Body of pancreas (tissue), 4 donors: ENCODE data around the gene CHD6. TPM values are rescaled to one million over a fixed set of nuclear protein-coding genes. Genes with fewer than 3 reads are reported as not detected.

Experiments
- ATAC-seq: fragments of 150-250 bp; one replicate; pipeline ENCODE4 v1.9.1; 2016
- DNase-seq, 4 donors: peaks; one replicate each; pipeline ENCODE4 v3.0.0-alpha.2; 2019
- H3K27ac ChIP-seq, 4 donors: fragments of 200-600 bp; sonication (generic); 1 replicate in 3 of 4; 2 replicates in 1 of 4; pipeline versions ENCODE4 v1.5.1 to v1.6.1; 2016 to 2019; ENCODE audit warnings: mild to moderate bottlenecking in 1 of 4, mixed read lengths in 1 of 4, moderate library complexity in 1 of 4
- H3K27me3 ChIP-seq, 2 donors: fragments of 200-600 bp; sonication (generic); one replicate each; pipeline ENCODE4 v1.6.0; 2016; ENCODE audit warnings: mild to moderate bottlenecking in 1 of 2
- H3K36me3 ChIP-seq, 2 donors: fragments of 200-600 bp; sonication (generic); replicated peaks in 1 of 2; 2 replicates each; pipeline ENCODE4 v1.5.1; 2016; ENCODE audit warnings: low read depth in 2 of 2; ENCODE audit not compliant: insufficient read depth in 1 of 2
- H3K4me1 ChIP-seq: fragments of 200-600 bp; sonication (generic); one replicate; pipeline ENCODE4 v1.6.0; 2016
- H3K4me3 ChIP-seq, 2 donors: fragments of 200-600 bp; sonication (generic); 1 replicate in 1 of 2; 2 replicates in 1 of 2; pipeline ENCODE4 v1.5.1; 2016 to 2019
- H3K9me3 ChIP-seq, 3 donors: fragments of 200-600 bp; sonication (generic); 1 replicate in 2 of 3; 2 replicates in 1 of 3; pipeline ENCODE4 v1.5.1; 2016
- POLR2A ChIP-seq, 3 donors: fragments of 450-650 bp; IDR thresholded peaks; one replicate each; pipeline ENCODE4 v1.6.1; 2016; ENCODE audit warnings: antibody characterized with exemption in 3 of 3, mild to moderate bottlenecking in 2 of 3
- WGBS, 2 donors: methylation state at CpG; one replicate each; pipeline ENCODE4 v1.1.5; 2017; 5-methylcytosine and 5-hydroxymethylcytosine counted together
- intact Hi-C: fragments of 100-400 bp; cut with DNase I; formaldehyde crosslinking; loops from one replicate; pipeline ENCODE4 v1.15.1; 2023
- total RNA-seq, 2 donors: library from RNA; depleted of rRNA; stranded (reverse); fragments of >200 nt; gene quantifications; one replicate each; pipeline ENCODE4 v1.1.0, GENCODE V29; 2016
- TF ChIP-seq, protein P1 (sequence below), 7 experiments: fragments of 450-650 bp in 4 of 7; fragments of 200-600 bp in 3 of 7; sonication (generic) in 3 of 7; IDR thresholded peaks; one replicate each; pipeline ENCODE4 v1.5.1; 2016 to 2019; ENCODE audit warnings: antibody characterized with exemption in 7 of 7

Gene CHD6
- total RNA-seq, 2 donors from 2014 or later, result 21.8 to 43.5 TPM

DNA sequence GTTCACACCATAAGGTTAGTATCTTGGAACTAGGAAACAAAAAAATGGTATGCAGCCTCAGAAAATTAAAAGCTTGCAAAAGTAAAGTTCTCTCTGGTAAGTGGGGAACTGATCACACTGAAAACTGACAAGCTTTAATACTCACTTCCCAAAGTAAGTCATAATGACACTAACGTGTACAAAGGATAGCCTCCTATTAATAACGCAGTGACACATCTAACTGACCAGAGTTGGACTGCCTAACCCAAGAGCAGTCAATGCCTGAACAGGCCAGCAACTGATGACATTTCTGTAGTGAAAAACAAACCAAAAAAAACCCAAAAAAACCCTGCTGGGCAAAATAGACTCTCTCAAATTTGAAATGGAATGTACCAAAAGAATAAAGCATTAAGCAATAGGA lies 30.7 kb downstream of the CHD6 start:
- peaks cover 0 to 14% (median 0%) of the 10 kb centered on the region in 3 donors for H3K9me3 ChIP-seq
- TF ChIP-seq, protein P1, sequence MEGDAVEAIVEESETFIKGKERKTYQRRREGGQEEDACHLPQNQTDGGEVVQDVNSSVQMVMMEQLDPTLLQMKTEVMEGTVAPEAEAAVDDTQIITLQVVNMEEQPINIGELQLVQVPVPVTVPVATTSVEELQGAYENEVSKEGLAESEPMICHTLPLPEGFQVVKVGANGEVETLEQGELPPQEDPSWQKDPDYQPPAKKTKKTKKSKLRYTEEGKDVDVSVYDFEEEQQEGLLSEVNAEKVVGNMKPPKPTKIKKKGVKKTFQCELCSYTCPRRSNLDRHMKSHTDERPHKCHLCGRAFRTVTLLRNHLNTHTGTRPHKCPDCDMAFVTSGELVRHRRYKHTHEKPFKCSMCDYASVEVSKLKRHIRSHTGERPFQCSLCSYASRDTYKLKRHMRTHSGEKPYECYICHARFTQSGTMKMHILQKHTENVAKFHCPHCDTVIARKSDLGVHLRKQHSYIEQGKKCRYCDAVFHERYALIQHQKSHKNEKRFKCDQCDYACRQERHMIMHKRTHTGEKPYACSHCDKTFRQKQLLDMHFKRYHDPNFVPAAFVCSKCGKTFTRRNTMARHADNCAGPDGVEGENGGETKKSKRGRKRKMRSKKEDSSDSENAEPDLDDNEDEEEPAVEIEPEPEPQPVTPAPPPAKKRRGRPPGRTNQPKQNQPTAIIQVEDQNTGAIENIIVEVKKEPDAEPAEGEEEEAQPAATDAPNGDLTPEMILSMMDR (IDR thresholded peaks at IDR 0.05), result no peak
- TF ChIP-seq POLR2A (IDR thresholded peaks at IDR 0.05), result no peak
- no peaks in the 10 kb centered on the region for H3K36me3 ChIP-seq
- intact Hi-C loops, result no loop called here
- H3K4me3 ChIP-seq, result no peak overlapping the region
- no peaks in the 10 kb centered on the region for H3K4me1 ChIP-seq
- H3K27me3 ChIP-seq, result no peaks in the 10 kb centered on the region
- no peak for ATAC-seq
- 94 to 96% methylated on average over 2 of the region's 2 CpGs for WGBS, 2 donors
- no peak for DNase-seq
- no peak overlapping the region for H3K27ac ChIP-seq

DNA sequence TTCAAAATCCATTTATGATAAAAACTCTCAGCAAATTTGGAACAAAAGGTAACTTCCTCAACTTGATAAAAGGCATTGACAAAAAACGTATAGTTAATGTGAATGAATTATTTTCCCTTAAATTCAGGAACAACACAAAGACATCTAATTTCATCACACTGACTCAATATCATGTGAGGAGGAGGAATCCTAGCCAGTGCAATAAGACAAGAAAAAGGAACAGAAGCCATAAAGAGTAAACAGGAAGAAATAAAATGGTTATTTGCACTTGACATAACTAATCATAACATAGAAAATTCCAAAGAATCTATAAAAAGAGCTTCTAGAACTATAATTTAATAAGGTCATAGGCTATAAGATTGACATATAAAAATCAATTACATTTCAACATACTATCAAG lies 31.4 kb downstream of the CHD6 start:
- whole genome bisulfite sequencing, 2 donors, result 82 to 87% methylated on average over 1 of the region's 1 CpG
- peaks cover 0 to 14% (median 0%) of the 10 kb centered on the region in 3 donors for H3K9me3 ChIP-seq
- no peak for DNase-seq
- no peaks in the 10 kb centered on the region for H3K4me1 ChIP-seq
- H3K4me3 ChIP-seq, result no peak overlapping the region
- ATAC-seq, result no peak
- no peak overlapping the region for H3K27ac ChIP-seq
- intact Hi-C loops, result no loop called here
- no peaks in the 10 kb centered on the region for H3K36me3 ChIP-seq
- no peak for TF ChIP-seq POLR2A (IDR thresholded peaks at IDR 0.05)
- TF ChIP-seq, protein P1 (IDR thresholded peaks at IDR 0.05), result no peak
- no peaks in the 10 kb centered on the region for H3K27me3 ChIP-seq

DNA sequence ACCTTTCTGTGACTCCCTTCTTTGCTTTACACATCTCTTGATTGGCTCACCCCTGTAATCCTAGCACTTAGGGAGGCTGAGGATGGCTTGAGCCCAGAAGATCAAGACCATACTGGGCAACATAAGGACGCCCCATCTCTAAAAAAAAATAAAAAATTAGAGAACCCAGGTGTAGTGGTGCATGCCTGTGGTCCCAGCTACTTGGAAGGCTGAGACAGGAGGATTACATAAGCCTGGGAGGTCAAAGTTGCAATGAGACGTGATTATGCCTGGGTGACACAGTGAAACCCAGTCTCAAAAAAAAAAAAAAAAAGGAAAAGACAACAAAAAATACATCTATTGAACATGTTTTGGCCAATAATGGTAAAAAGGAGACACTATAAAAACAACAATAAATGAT lies 37.8 kb downstream of the CHD6 start:
- TF ChIP-seq, protein P1 (IDR thresholded peaks at IDR 0.05), result no peak
- no peak for TF ChIP-seq POLR2A (IDR thresholded peaks at IDR 0.05)
- H3K9me3 ChIP-seq, result no peaks in the 10 kb centered on the region
- intact Hi-C loops, result no loop called here
- DNase-seq (no peak), ATAC-seq (no peak)
- WGBS, 2 donors, result 53 to 77% methylated on average over 2 of the region's 2 CpGs
- H3K36me3 ChIP-seq, result no peaks in the 10 kb centered on the region
- H3K27me3 ChIP-seq, result no peaks in the 10 kb centered on the region
- H3K27ac ChIP-seq, result no peak overlapping the region
- H3K4me1 ChIP-seq, result peaks cover 35% of the 10 kb centered on the region
- no peak overlapping the region for H3K4me3 ChIP-seq

DNA sequence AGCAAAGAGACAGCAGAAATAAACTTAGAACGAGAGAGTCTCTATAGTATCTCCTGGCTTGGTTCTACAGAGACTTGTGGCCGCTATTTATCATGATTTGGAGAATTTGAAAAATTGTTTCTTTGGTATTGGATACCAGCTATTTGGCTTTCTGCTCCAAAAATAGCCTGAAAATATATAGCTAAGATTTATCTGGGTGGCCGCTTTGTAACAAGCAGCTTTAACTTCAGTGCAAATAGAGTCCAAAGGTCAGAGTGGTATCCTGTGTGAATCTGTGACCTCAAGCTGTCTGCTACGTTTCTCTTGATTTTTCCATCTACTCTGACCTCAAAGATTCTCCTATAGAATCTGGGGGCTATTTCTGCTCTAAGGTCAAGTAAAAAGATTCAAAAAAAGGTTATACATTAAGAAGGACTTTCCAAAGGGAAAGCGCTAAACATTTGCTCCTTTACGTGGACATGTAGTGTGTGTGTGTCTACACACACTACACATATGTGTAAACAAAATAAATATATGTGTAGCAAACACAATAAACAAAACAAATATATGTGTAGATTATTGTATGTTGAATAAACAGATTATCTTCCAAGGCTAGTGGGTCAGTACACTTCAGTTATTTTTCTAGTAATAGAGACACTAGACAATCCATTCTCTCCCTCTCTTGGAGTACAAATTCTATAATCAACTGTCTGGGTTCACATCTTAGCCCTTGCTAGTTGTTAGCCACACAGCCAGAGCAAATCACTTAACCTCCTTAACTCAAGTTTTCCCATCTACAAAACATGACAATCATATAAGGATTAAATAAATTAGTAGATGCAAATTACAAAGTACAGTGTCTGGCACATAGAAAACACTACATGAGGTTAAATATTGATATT lies 40.8 kb downstream of the CHD6 start:
- TF ChIP-seq POLR2A (IDR thresholded peaks at IDR 0.05), result no peak
- TF ChIP-seq, protein P1 (IDR thresholded peaks at IDR 0.05), result no peak
- no peaks in the 10 kb centered on the region for H3K27me3 ChIP-seq
- ATAC-seq, result no peak
- H3K4me1 ChIP-seq, result peaks cover 35% of the 10 kb centered on the region
- H3K4me3 ChIP-seq, result no peak overlapping the region
- no peak overlapping the region for H3K27ac ChIP-seq
- 41 to 44% methylated on average over 6 of the region's 6 CpGs for WGBS, 2 donors
- intact Hi-C loops, result no loop called here
- no peak for DNase-seq
- no peaks in the 10 kb centered on the region for H3K9me3 ChIP-seq
- H3K36me3 ChIP-seq, result no peaks in the 10 kb centered on the region

DNA sequence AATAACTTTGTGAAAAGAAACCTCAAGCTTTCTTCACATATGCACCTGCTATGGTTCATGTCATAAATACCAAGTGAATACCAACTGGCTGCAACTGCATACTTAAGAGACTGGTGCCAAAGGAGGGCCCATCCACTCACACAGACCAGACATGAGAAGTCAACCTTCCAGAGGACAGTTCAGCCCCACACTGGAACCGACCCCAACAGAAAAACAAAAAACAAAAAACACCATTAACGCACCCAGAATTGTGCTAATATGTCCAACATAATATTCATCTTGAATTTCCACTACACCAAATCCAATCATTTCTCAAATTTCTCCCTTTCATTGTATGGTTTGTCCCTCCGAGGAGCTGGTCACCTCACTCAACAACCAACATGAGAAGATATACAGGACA lies 42.8 kb downstream of the CHD6 start:
- Histone ChIP-seq H3K27ac (no peak overlapping the region), H3K36me3 (no peaks in the 10 kb centered on the region), H3K9me3 (no peaks in the 10 kb centered on the region), H3K4me1 (peaks cover 40% of the 10 kb centered on the region), H3K4me3 (no peak overlapping the region), H3K27me3 (no peaks in the 10 kb centered on the region)
- TF ChIP-seq POLR2A (IDR thresholded peaks at IDR 0.05), result no peak
- TF ChIP-seq, protein P1 (IDR thresholded peaks at IDR 0.05), result no peak
- WGBS, 2 donors, result 95 to 97% methylated on average over 3 of the region's 3 CpGs
- intact Hi-C loops, result no loop called here
- DNase-seq, result no peak
- no peak for ATAC-seq
